Esophagus muscularis mucosa (tissue), 4 donors: ENCODE results near the gene GGA2.

ENCODE experiments used
- EP300 ChIP-seq: sonication (generic); formaldehyde crosslinking; IDR thresholded peaks from one replicate; pipeline ENCODE4 v1.6.1; 2017; ENCODE audit warnings: antibody characterized with exemption
- POLR2A ChIP-seq: fragments of 450-650 bp; IDR thresholded peaks from one replicate; pipeline ENCODE4 v1.6.1; 2017; ENCODE audit warnings: antibody characterized with exemption, moderate library complexity, mild to moderate bottlenecking, low read depth
- POLR2AphosphoS5 ChIP-seq, 2 donors: sonication (generic); formaldehyde crosslinking; IDR thresholded peaks; one replicate each; pipeline ENCODE4 v1.6.1; 2017; ENCODE audit warnings: antibody characterized with exemption in 2 of 2
- TF ChIP-seq, protein P1 (sequence below), 3 experiments: fragments of 200-600 bp in 2 of 3; fragments of 450-650 bp in 1 of 3; sonication (generic) in 2 of 3; IDR thresholded peaks; one replicate each; pipeline ENCODE4 v1.5.1; 2017 to 2019; ENCODE audit warnings: antibody characterized with exemption in 3 of 3, mild to moderate bottlenecking in 2 of 3, moderate library complexity in 1 of 3

GRCh38 chr16:23505180-23505665 is 5.1 kb downstream of the GGA2 start:
- TF ChIP-seq, protein P1, sequence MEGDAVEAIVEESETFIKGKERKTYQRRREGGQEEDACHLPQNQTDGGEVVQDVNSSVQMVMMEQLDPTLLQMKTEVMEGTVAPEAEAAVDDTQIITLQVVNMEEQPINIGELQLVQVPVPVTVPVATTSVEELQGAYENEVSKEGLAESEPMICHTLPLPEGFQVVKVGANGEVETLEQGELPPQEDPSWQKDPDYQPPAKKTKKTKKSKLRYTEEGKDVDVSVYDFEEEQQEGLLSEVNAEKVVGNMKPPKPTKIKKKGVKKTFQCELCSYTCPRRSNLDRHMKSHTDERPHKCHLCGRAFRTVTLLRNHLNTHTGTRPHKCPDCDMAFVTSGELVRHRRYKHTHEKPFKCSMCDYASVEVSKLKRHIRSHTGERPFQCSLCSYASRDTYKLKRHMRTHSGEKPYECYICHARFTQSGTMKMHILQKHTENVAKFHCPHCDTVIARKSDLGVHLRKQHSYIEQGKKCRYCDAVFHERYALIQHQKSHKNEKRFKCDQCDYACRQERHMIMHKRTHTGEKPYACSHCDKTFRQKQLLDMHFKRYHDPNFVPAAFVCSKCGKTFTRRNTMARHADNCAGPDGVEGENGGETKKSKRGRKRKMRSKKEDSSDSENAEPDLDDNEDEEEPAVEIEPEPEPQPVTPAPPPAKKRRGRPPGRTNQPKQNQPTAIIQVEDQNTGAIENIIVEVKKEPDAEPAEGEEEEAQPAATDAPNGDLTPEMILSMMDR (IDR thresholded peaks at IDR 0.05), result no peak
- TF ChIP-seq POLR2AphosphoS5 (IDR thresholded peaks at IDR 0.05) (no peak), POLR2A (no peak), EP300 (no peak)
